Lower leg skin (tissue), 4 donors: ENCODE results near the gene CPD. TPM values are rescaled to one million over a fixed set of nuclear protein-coding genes. Genes with fewer than 3 reads are reported as not detected.

Experiments used
- DNase-seq, 2 donors: peaks; one replicate each; pipeline ENCODE4 v3.0.0-alpha.2; 2019; ENCODE audit warnings: low spot score in 2 of 2
- H3K4me3 ChIP-seq: fragments of 200-600 bp; sonication (generic); 2 replicates; pipeline ENCODE4 v1.5.1; 2017; ENCODE audit warnings: mild to moderate bottlenecking, low read depth; ENCODE audit not compliant: poor library complexity, severe bottlenecking
- CTCF ChIP-seq, 3 donors: fragments of 450-650 bp; IDR thresholded peaks; one replicate each; pipeline ENCODE4 v1.5.1; 2016; ENCODE audit warnings: antibody characterized with exemption in 3 of 3, mild to moderate bottlenecking in 3 of 3, moderate library complexity in 2 of 3
- POLR2A ChIP-seq, 2 donors: fragments of 450-650 bp; IDR thresholded peaks; one replicate each; pipeline ENCODE4 v1.6.1; 2016 to 2017; ENCODE audit warnings: antibody characterized with exemption in 2 of 2, mild to moderate bottlenecking in 1 of 2, moderate library complexity in 1 of 2
- WGBS, 2 donors: methylation state at CpG; one replicate each; pipeline ENCODE4 v1.1.5; 2018; 5-methylcytosine and 5-hydroxymethylcytosine counted together
- intact Hi-C: fragments of 100-400 bp; cut with DNase I; formaldehyde crosslinking; loops from one replicate; pipeline ENCODE4 v1.15.0; 2023; ENCODE audit warnings: low total_unique reads
- total RNA-seq, 4 donors: library from RNA; depleted of rRNA; stranded (reverse); fragments of >200 nt; gene quantifications; one replicate each; pipeline ENCODE4 v1.1.0, GENCODE V29; 2016

Gene CPD
- total RNA-seq, 4 donors from 2014 or later = 18.7 to 69.5 (median 48.5) TPM

- WGBS, 2 donors = 37 to 43% methylated on average over 9 of the region's 9 CpGs
- DNase-seq = no peak
- TF ChIP-seq CTCF (IDR thresholded peaks at IDR 0.05) (no peak), POLR2A (IDR thresholded peaks at IDR 0.05) (no peak)
- intact Hi-C loops = no loop called here
- H3K4me3 ChIP-seq = no peak overlapping the region
These were observed 34.2 kb upstream of the CPD start for GRCh38 chr17:30344283-30345088.

GRCh38 chr17:30345089-30345433, 33.7 kb upstream of the CPD start:
- H3K4me3 ChIP-seq = no peak overlapping the region
- no peak for TF ChIP-seq CTCF (IDR thresholded peaks at IDR 0.05)
- TF ChIP-seq POLR2A (IDR thresholded peaks at IDR 0.05) = no peak
- DNase-seq = no peak
- intact Hi-C loops = no loop called here
- 77 to 78% methylated on average over 2 of the region's 2 CpGs for WGBS, 2 donors

- TF ChIP-seq POLR2A (IDR thresholded peaks at IDR 0.05) (no peak), CTCF (IDR thresholded peaks at IDR 0.05) (no peak)
- WGBS, 2 donors = 92% methylated on average over 4 of the region's 4 CpGs
- DNase-seq = no peak
- intact Hi-C loops = no loop called here
- H3K4me3 ChIP-seq = no peak overlapping the region
These were observed 33.1 kb upstream of the CPD start for GRCh38 chr17:30345527-30346075.

- intact Hi-C loops = no loop called here
- 87 to 90% methylated on average over 3 of the region's 3 CpGs for WGBS, 2 donors
- DNase-seq = no peak
- TF ChIP-seq CTCF (IDR thresholded peaks at IDR 0.05) (no peak), POLR2A (IDR thresholded peaks at IDR 0.05) (no peak)
- no peak overlapping the region for H3K4me3 ChIP-seq
These were observed 32.4 kb upstream of the CPD start for GRCh38 chr17:30346221-30346795.

- intact Hi-C loops = no loop called here
- H3K4me3 ChIP-seq = no peak overlapping the region
- no peak for DNase-seq
- no peak for TF ChIP-seq CTCF (IDR thresholded peaks at IDR 0.05)
- 67 to 68% methylated on average over 4 of the region's 4 CpGs for WGBS, 2 donors
These were observed 31.2 kb upstream of the CPD start for GRCh38 chr17:30347488-30347887.
